ENCODE measurements around the gene FGD4.

- TF ChIP-seq MXD4 (CRISPR knock-in tag; IDR thresholded peaks at IDR 0.05; ENCODE audit: borderline replicate concordance) = no peak
- TF ChIP-seq NR1H2 (CRISPR knock-in tag; IDR thresholded peaks at IDR 0.05) = no peak
- TF ChIP-seq USF2 (CRISPR knock-in tag; IDR thresholded peaks at IDR 0.05) = no peak
- no peak for TF ChIP-seq RORB (CRISPR knock-in tag; IDR thresholded peaks at IDR 0.05)
- TF ChIP-seq FOXP1 (CRISPR knock-in tag; IDR thresholded peaks at IDR 0.05; ENCODE audit: borderline replicate concordance) = no peak
- TF ChIP-seq CTCF (IDR thresholded peaks at IDR 0.05) = peak; percentile 66
- no peak for TF ChIP-seq ZNF671 (CRISPR knock-in tag; IDR thresholded peaks at IDR 0.05)
- TF ChIP-seq CREB1 (CRISPR knock-in tag; IDR thresholded peaks at IDR 0.05) = no peak
- TF ChIP-seq ZNF138 (CRISPR knock-in tag; conservative IDR thresholded peaks at IDR 0.05) = no peak
These were observed 33.8 kb upstream of the FGD4 start for GRCh38 chr12:32365473-32366064.

All from WTC11 (cell line).